SK-N-SH (cell line): Measurements from ENCODE around the gene SLC7A14. TPM values are rescaled to one million over a fixed set of nuclear protein-coding genes. Genes with fewer than 3 reads are reported as not detected.
A peak's percentile ranks its signal among the peaks of the same experiment; 100 is the strongest.

Experiments
- CTCF ChIA-PET: fragments of 300-600, 350-600 bp; formaldehyde crosslinking; extraction: SDS; loops from one replicate; lab custom pipeline; 2021; lab: Yijun Ruan, JAX
- POLR2A ChIA-PET: fragments of 350-600 bp; sonication (Branson Sonifier 250); formaldehyde crosslinking; extraction: SDS; loops from one replicate; lab custom pipeline; 2020; ENCODE audit warnings: antibody characterized with exemption, inconsistent platforms; lab: Yijun Ruan, JAX
- DNase-seq: peaks from one replicate; pipeline ENCODE4 v3.0.0; 2012
- H2AFZ ChIP-seq: fragments of 200-600 bp; sonication (generic); 2 replicates; pipeline ENCODE4 v1.8.1; 2016; ENCODE audit warnings: antibody characterized with exemption, mild to moderate bottlenecking, low read depth
- H3F3A ChIP-seq: fragments of 200-600 bp; sonication (generic); replicated peaks from 2 replicates; pipeline ENCODE3; 2016; ENCODE audit warnings: antibody characterized with exemption, mild to moderate bottlenecking; ENCODE audit not compliant: insufficient read depth
- H3K27ac ChIP-seq, 2 experiments: fragments of 200-500 bp in 1 of 2; fragments of 200-600 bp in 1 of 2; sonication (Bioruptor generic) in 1 of 2; sonication (generic), shearing (Covaris generic) in 1 of 2; 2 replicates each; pipeline versions ENCODE4 v1.5.1 to v1.6.1; 2014 to 2016; ENCODE audit warnings: low read depth in 2 of 2, inconsistent platforms in 1 of 2, low read length in 1 of 2, mild to moderate bottlenecking in 1 of 2, mixed read lengths in 1 of 2
- H3K27me3 ChIP-seq: fragments of 200-600 bp; sonication (generic), shearing (Covaris generic); 2 replicates; pipeline ENCODE4 v1.6.1; 2016; ENCODE audit warnings: mixed run types; ENCODE audit not compliant: insufficient read depth
- H3K36me3 ChIP-seq, 2 experiments: fragments of 200-500 bp in 1 of 2; fragments of 200-600 bp in 1 of 2; sonication (Bioruptor generic) in 1 of 2; sonication (generic) in 1 of 2; replicated peaks in 1 of 2; 2 replicates each; pipeline versions ENCODE3 to v1.5.1; 2014 to 2016; ENCODE audit warnings: low read length in 1 of 2, mild to moderate bottlenecking in 1 of 2; ENCODE audit not compliant: insufficient read depth in 2 of 2, control insufficient read depth in 1 of 2
- H3K4me1 ChIP-seq, 2 experiments: fragments of 200-500 bp in 1 of 2; fragments of 200-600 bp in 1 of 2; sonication (Bioruptor generic) in 1 of 2; sonication (generic), shearing (Covaris generic) in 1 of 2; 2 replicates each; pipeline versions ENCODE4 v1.5.1 to v1.6.1; 2014 to 2016; ENCODE audit warnings: low read depth in 1 of 2, low read length in 1 of 2, mixed run types in 1 of 2; ENCODE audit not compliant: insufficient read depth in 2 of 2, control insufficient read depth in 1 of 2
- H3K4me2 ChIP-seq: fragments of 200-600 bp; sonication (generic), shearing (Covaris generic); 2 replicates; pipeline ENCODE4 v1.6.1; 2017; ENCODE audit warnings: mixed run types
- H3K4me3 ChIP-seq, 2 experiments: fragments of 200-500 bp in 1 of 2; fragments of 200-600 bp in 1 of 2; sonication (Bioruptor generic) in 1 of 2; sonication (generic), shearing (Covaris generic) in 1 of 2; 2 replicates each; pipeline versions ENCODE4 v1.5.1 to v1.8.1; 2014 to 2016; ENCODE audit warnings: low read depth in 2 of 2, inconsistent platforms in 1 of 2, low read length in 1 of 2, mild to moderate bottlenecking in 1 of 2, mixed read lengths in 1 of 2, moderate library complexity in 1 of 2
- H3K79me2 ChIP-seq: fragments of 200-600 bp; sonication (generic); 2 replicates; pipeline ENCODE4 v1.8.1; 2017; ENCODE audit warnings: mild to moderate bottlenecking; ENCODE audit not compliant: insufficient read depth
- H3K9ac ChIP-seq: fragments of 200-600 bp; sonication (generic); 2 replicates; pipeline ENCODE4 v1.6.1; 2017; ENCODE audit warnings: mixed run types
- H3K9me2 ChIP-seq: fragments of 200-600 bp; sonication (generic); 2 replicates; pipeline ENCODE4 v1.6.1; 2017; ENCODE audit warnings: mixed run types
- H3K9me3 ChIP-seq: fragments of 200-600 bp; sonication (generic); 2 replicates; pipeline ENCODE4 v1.6.1; 2017; ENCODE audit warnings: mixed run types, mild to moderate bottlenecking, moderate library complexity
- H4K20me1 ChIP-seq: fragments of 200-600 bp; sonication (generic); 2 replicates; pipeline ENCODE4 v1.6.1; 2017; ENCODE audit warnings: mild to moderate bottlenecking, mixed run types; ENCODE audit not compliant: insufficient read depth
- CHD2 ChIP-seq: fragments of 150-350 bp; IDR thresholded peaks from 2 replicates; pipeline ENCODE4 v1.6.1; 2018; ENCODE audit warnings: low read length; ENCODE audit not compliant: partially characterized antibody
- CTCF ChIP-seq: fragments of 200-600 bp; sonication (generic); IDR thresholded peaks from 2 replicates; pipeline ENCODE4 v1.6.1; 2017; ENCODE audit warnings: antibody characterized with exemption, mild to moderate bottlenecking, moderate library complexity
- ELF1 ChIP-seq: IDR thresholded peaks from 2 replicates; pipeline ENCODE4 v1.4.0; 2012
- EP300 ChIP-seq, 2 experiments: IDR thresholded peaks; 2 replicates each; pipeline versions ENCODE4 v1.4.0 to v1.6.1; 2012; ENCODE audit warnings: borderline replicate concordance in 1 of 2, low read depth in 1 of 2, low read length in 1 of 2
- EZH2phosphoT487 ChIP-seq: fragments of 200-600 bp; sonication (generic); IDR thresholded peaks from 2 replicates; pipeline ENCODE4 v1.6.1; 2017; ENCODE audit warnings: low read depth, mixed run types, mild to moderate bottlenecking, antibody characterized with exemption, moderate library complexity, borderline replicate concordance
- FOSL2 ChIP-seq: IDR thresholded peaks from 2 replicates; pipeline ENCODE4 v1.4.0; 2012; ENCODE audit warnings: low read depth, mild to moderate bottlenecking, moderate library complexity, borderline replicate concordance
- FOXM1 ChIP-seq: IDR thresholded peaks from 2 replicates; pipeline ENCODE4 v1.4.0; 2012; ENCODE audit warnings: low read depth, mild to moderate bottlenecking
- GABPA ChIP-seq: IDR thresholded peaks from 2 replicates; pipeline ENCODE4 v1.4.0; 2012; ENCODE audit warnings: low read depth, mild to moderate bottlenecking
- GATA2 ChIP-seq: sonication (generic); formaldehyde crosslinking; IDR thresholded peaks from 2 replicates; pipeline ENCODE4 v1.5.0; 2020; ENCODE audit warnings: mild to moderate bottlenecking, missing genetic modification reagents
- IRF3 ChIP-seq: fragments of 150-350 bp; IDR thresholded peaks from 2 replicates; pipeline ENCODE4 v1.6.1; 2016; ENCODE audit warnings: mild to moderate bottlenecking, low read depth, low read length
- JUND ChIP-seq: IDR thresholded peaks from 2 replicates; pipeline ENCODE4 v1.4.0; 2012
- MAX ChIP-seq: IDR thresholded peaks from 2 replicates; pipeline ENCODE4 v1.4.0; 2012; ENCODE audit warnings: low read depth
- RCOR1 ChIP-seq: fragments of 150-350 bp; IDR thresholded peaks from 2 replicates; pipeline ENCODE4 v1.6.1; 2017; ENCODE audit warnings: antibody characterized with exemption, low read length
- RXRA ChIP-seq: IDR thresholded peaks from 2 replicates; pipeline ENCODE4 v1.4.0; 2012; ENCODE audit warnings: low read depth, mild to moderate bottlenecking, borderline replicate concordance
- SIN3A ChIP-seq: IDR thresholded peaks from 2 replicates; pipeline ENCODE4 v1.6.1; 2012; ENCODE audit warnings: low read depth, mild to moderate bottlenecking, low read length, moderate library complexity, borderline replicate concordance
- SMC3 ChIP-seq: IDR thresholded peaks from 2 replicates; pipeline ENCODE4 v1.6.1; 2012; ENCODE audit warnings: low read depth, low read length, improper control_type of control experiment
- TAF1 ChIP-seq: IDR thresholded peaks from 2 replicates; pipeline ENCODE4 v1.6.1; 2012; ENCODE audit warnings: low read depth, mild to moderate bottlenecking, low read length, moderate library complexity, borderline replicate concordance
- USF2 ChIP-seq: fragments of 150-350 bp; IDR thresholded peaks from 2 replicates; pipeline ENCODE4 v1.6.1; 2017; ENCODE audit warnings: antibody characterized with exemption, low read length, low read depth, borderline replicate concordance
- WGBS: methylation state at CpG from one replicate; pipeline ENCODE4 v1.1.6; 2017; ENCODE audit warnings: low lambda C conversion rate; 5-methylcytosine and 5-hydroxymethylcytosine counted together
- polyA plus RNA-seq, 3 experiments: library from polyadenylated mRNA; depleted of rRNA; stranded (reverse); fragments of >200 nt; gene quantifications; 2 replicates each; pipeline ENCODE4 v1.2.3, GENCODE V29; 2012

Gene SLC7A14
- polyA plus RNA-seq, 1 of the 3 experiments (the other 2 are of a cell fraction) = 2.5 TPM

GRCh38 chr3:170563712-170564423 is 22.0 kb downstream of the SLC7A14 start:
- H3K9me3 ChIP-seq = no peaks in the 10 kb centered on the region
- H4K20me1 ChIP-seq = no peaks in the 10 kb centered on the region
- H3K4me1 ChIP-seq = peaks cover 0 to 17% of the 10 kb centered on the region in 2 experiments; a peak in 2 of 4 replicates
- peak; percentile 70 for DNase-seq
- peak overlapping the region; percentile 77 for H2AFZ ChIP-seq
- peak overlapping the region; percentile 3 to 26; a peak in 2 of 4 replicates for H3K4me3 ChIP-seq
- H3K9ac ChIP-seq = peak overlapping the region; percentile 2; the same call in 1 of the 2 replicates
- peak overlapping the region; percentile 54 to 88 for H3K27ac ChIP-seq
- no peaks in the 10 kb centered on the region for H3K27me3 ChIP-seq
- TF ChIP-seq CTCF = no peak
- peak; percentile 93 for TF ChIP-seq RCOR1
- TF ChIP-seq GABPA = peak; percentile 63
- TF ChIP-seq MAX = peak; percentile 47; the same call in 1 of the 2 replicates
- no peak for TF ChIP-seq SIN3A
- peak; percentile 25 for TF ChIP-seq CHD2
- TF ChIP-seq EP300 (IDR thresholded peaks at IDR 0.05; ENCODE audit: borderline replicate concordance in 1 of 2, low read depth in 1 of 2, low read length in 1 of 2) = peak in 1 of 2 experiments; percentile 70; a peak in 2 of 4 replicates
- peak; percentile 87 for TF ChIP-seq GATA2 (CRISPR knock-in tag)
- ChIA-PET POLR2A (interaction anchor here (1.2 to 1.7 kb wide), 2 partner anchors 22 to 59 kb away, joined by 3 to 5 read pairs; no protein-coding TSS in a partner anchor), CTCF (interaction anchor here (0.9 to 2.0 kb wide), 7 partner anchors 10 to 248 kb away, joined by 3 to 6 read pairs (median 4); no protein-coding TSS in a partner anchor)
- no peaks in the 10 kb centered on the region for H3K79me2 ChIP-seq
- no peaks in the 10 kb centered on the region for H3K9me2 ChIP-seq
- WGBS = 34% methylated on average over 7 of the region's 7 CpGs
- peak overlapping the region; percentile 57 for H3K4me2 ChIP-seq
- H3K36me3 ChIP-seq = no peaks in the 10 kb centered on the region
- peaks cover 3% of the 10 kb centered on the region for H3F3A ChIP-seq

GRCh38 chr3:170562080-170562479 is 23.8 kb downstream of the SLC7A14 start:
- no peak overlapping the region for H2AFZ ChIP-seq
- no peaks in the 10 kb centered on the region for H3K27me3 ChIP-seq
- POLR2A ChIA-PET = no interaction called here
- H3K36me3 ChIP-seq = no peaks in the 10 kb centered on the region
- no peaks in the 10 kb centered on the region for H3K9me2 ChIP-seq
- CTCF ChIA-PET = no interaction called here
- H3K27ac ChIP-seq = no peak overlapping the region
- WGBS = 86% methylated on average over 1 of the region's 1 CpG
- no peak for DNase-seq
- H3K4me2 ChIP-seq = no peak overlapping the region
- H3K4me3 ChIP-seq = no peak overlapping the region
- no peaks in the 10 kb centered on the region for H4K20me1 ChIP-seq
- no peak overlapping the region for H3K9ac ChIP-seq
- H3F3A ChIP-seq = peaks cover 3% of the 10 kb centered on the region
- H3K4me1 ChIP-seq = peaks cover 0 to 17% of the 10 kb centered on the region in 2 experiments; a peak in 2 of 4 replicates
- H3K9me3 ChIP-seq = no peaks in the 10 kb centered on the region
- H3K79me2 ChIP-seq = no peaks in the 10 kb centered on the region
- no peak for TF ChIP-seq RXRA
- no peak for TF ChIP-seq CTCF
- no peak for TF ChIP-seq ELF1
- no peak for TF ChIP-seq CHD2
- TF ChIP-seq FOSL2 = no peak
- TF ChIP-seq SMC3 = no peak
- no peak for TF ChIP-seq EZH2phosphoT487
- no peak for TF ChIP-seq USF2
- TF ChIP-seq FOXM1 = no peak
- TF ChIP-seq IRF3 = no peak
- no peak for TF ChIP-seq TAF1
- no peak for TF ChIP-seq JUND
